Body of pancreas (tissue), 4 donors: ENCODE data around the gene CGB7. TPM values are rescaled to one million over a fixed set of nuclear protein-coding genes. Genes with fewer than 3 reads are reported as not detected.

Source experiments
- ATAC-seq: fragments of 150-250 bp; one replicate; pipeline ENCODE4 v1.9.1; 2016
- DNase-seq, 4 donors: peaks; one replicate each; pipeline ENCODE4 v3.0.0-alpha.2; 2019
- H3K27ac ChIP-seq, 4 donors: fragments of 200-600 bp; sonication (generic); 1 replicate in 3 of 4; 2 replicates in 1 of 4; pipeline versions ENCODE4 v1.5.1 to v1.6.1; 2016 to 2019; ENCODE audit warnings: mild to moderate bottlenecking in 1 of 4, mixed read lengths in 1 of 4, moderate library complexity in 1 of 4
- H3K27me3 ChIP-seq, 2 donors: fragments of 200-600 bp; sonication (generic); one replicate each; pipeline ENCODE4 v1.6.0; 2016; ENCODE audit warnings: mild to moderate bottlenecking in 1 of 2
- H3K36me3 ChIP-seq, 2 donors: fragments of 200-600 bp; sonication (generic); replicated peaks in 1 of 2; 2 replicates each; pipeline ENCODE4 v1.5.1; 2016; ENCODE audit warnings: low read depth in 2 of 2; ENCODE audit not compliant: insufficient read depth in 1 of 2
- H3K4me1 ChIP-seq: fragments of 200-600 bp; sonication (generic); one replicate; pipeline ENCODE4 v1.6.0; 2016
- H3K4me3 ChIP-seq, 2 donors: fragments of 200-600 bp; sonication (generic); 1 replicate in 1 of 2; 2 replicates in 1 of 2; pipeline ENCODE4 v1.5.1; 2016 to 2019
- H3K9me3 ChIP-seq, 3 donors: fragments of 200-600 bp; sonication (generic); 1 replicate in 2 of 3; 2 replicates in 1 of 3; pipeline ENCODE4 v1.5.1; 2016
- CTCF ChIP-seq, 7 experiments: fragments of 450-650 bp in 4 of 7; fragments of 200-600 bp in 3 of 7; sonication (generic) in 3 of 7; IDR thresholded peaks; one replicate each; pipeline ENCODE4 v1.5.1; 2016 to 2019; ENCODE audit warnings: antibody characterized with exemption in 7 of 7
- POLR2A ChIP-seq, 3 donors: fragments of 450-650 bp; IDR thresholded peaks; one replicate each; pipeline ENCODE4 v1.6.1; 2016; ENCODE audit warnings: antibody characterized with exemption in 3 of 3, mild to moderate bottlenecking in 2 of 3
- WGBS, 2 donors: methylation state at CpG; one replicate each; pipeline ENCODE4 v1.1.5; 2017; 5-methylcytosine and 5-hydroxymethylcytosine counted together
- intact Hi-C: fragments of 100-400 bp; cut with DNase I; formaldehyde crosslinking; loops from one replicate; pipeline ENCODE4 v1.15.1; 2023
- total RNA-seq, 2 donors: library from RNA; depleted of rRNA; stranded (reverse); fragments of >200 nt; gene quantifications; one replicate each; pipeline ENCODE4 v1.1.0, GENCODE V29; 2016

CGB7 gene
- total RNA-seq, 2 donors from 2014 or later = not detected

- no peaks in the 10 kb centered on the region for H3K9me3 ChIP-seq
- intact Hi-C loops = no loop called here
- H3K27me3 ChIP-seq = peaks cover 0 to 30% of the 10 kb centered on the region in 2 donors
- TF ChIP-seq POLR2A (IDR thresholded peaks at IDR 0.05) (no peak), CTCF (IDR thresholded peaks at IDR 0.05) (no peak)
- H3K4me3 ChIP-seq = no peak overlapping the region
- WGBS, 2 donors = 89 to 95% methylated on average over 19 to 21 of the region's 21 CpGs
- DNase-seq (no peak), ATAC-seq (no peak)
- H3K36me3 ChIP-seq = no peaks in the 10 kb centered on the region
- no peak overlapping the region for H3K27ac ChIP-seq
- peaks cover 5% of the 10 kb centered on the region for H3K4me1 ChIP-seq
Observed at GRCh38 chr19:49070416-49070815, 12.9 kb upstream of the CGB7 start.

GRCh38 chr19:49069026-49069425 lies 11.5 kb upstream of the CGB7 start:
- Histone ChIP-seq H3K27me3 (peaks cover 0 to 32% of the 10 kb centered on the region in 2 donors), H3K4me1 (peaks cover 17% of the 10 kb centered on the region), H3K4me3 (no peak overlapping the region), H3K36me3 (no peaks in the 10 kb centered on the region), H3K9me3 (no peaks in the 10 kb centered on the region), H3K27ac (no peak overlapping the region)
- 86 to 91% methylated on average over 9 of the region's 9 CpGs for WGBS, 2 donors
- DNase-seq = no peak
- intact Hi-C loops = no loop called here
- no peak for ATAC-seq
- TF ChIP-seq POLR2A (IDR thresholded peaks at IDR 0.05) (no peak), CTCF (IDR thresholded peaks at IDR 0.05) (no peak)

- TF ChIP-seq POLR2A (IDR thresholded peaks at IDR 0.05) (no peak), CTCF (IDR thresholded peaks at IDR 0.05) (no peak)
- H3K4me3 ChIP-seq = no peak overlapping the region
- no peak overlapping the region for H3K27ac ChIP-seq
- no peaks in the 10 kb centered on the region for H3K9me3 ChIP-seq
- DNase-seq = no peak
- peaks cover 17% of the 10 kb centered on the region for H3K4me1 ChIP-seq
- ATAC-seq = no peak
- no peaks in the 10 kb centered on the region for H3K36me3 ChIP-seq
- intact Hi-C loops = no loop called here
- peaks cover 0 to 19% of the 10 kb centered on the region in 2 donors for H3K27me3 ChIP-seq
- 29 to 40% methylated on average over 2 to 3 of the region's 3 CpGs for WGBS, 2 donors
Observed at GRCh38 chr19:49067554-49067953, 10.0 kb upstream of the CGB7 start.

GRCh38 chr19:49065905-49066512 lies 8.5 kb upstream of the CGB7 start:
- no peak for ATAC-seq
- WGBS, 2 donors = 57 to 73% methylated on average over 11 to 13 of the region's 13 CpGs
- Histone ChIP-seq H3K27me3 (peaks cover 0 to 7% of the 10 kb centered on the region in 2 donors), H3K4me1 (peaks cover 12% of the 10 kb centered on the region), H3K36me3 (no peaks in the 10 kb centered on the region), H3K4me3 (no peak overlapping the region), H3K27ac (no peak overlapping the region), H3K9me3 (no peaks in the 10 kb centered on the region)
- intact Hi-C loops = no loop called here
- DNase-seq = no peak
- no peak for TF ChIP-seq CTCF (IDR thresholded peaks at IDR 0.05)
- no peak for TF ChIP-seq POLR2A (IDR thresholded peaks at IDR 0.05)
